ENCODE measurements around the gene ELL. TPM values are rescaled to one million over a fixed set of nuclear protein-coding genes. Genes with fewer than 3 reads are reported as not detected.
A peak's percentile ranks its signal among the peaks of the same experiment; 100 is the strongest.

Gene ELL
- total and polyA plus RNA-seq, 4 experiments from 2014 or later = 6.5 to 35.9 (median 25.8) TPM

DNA sequence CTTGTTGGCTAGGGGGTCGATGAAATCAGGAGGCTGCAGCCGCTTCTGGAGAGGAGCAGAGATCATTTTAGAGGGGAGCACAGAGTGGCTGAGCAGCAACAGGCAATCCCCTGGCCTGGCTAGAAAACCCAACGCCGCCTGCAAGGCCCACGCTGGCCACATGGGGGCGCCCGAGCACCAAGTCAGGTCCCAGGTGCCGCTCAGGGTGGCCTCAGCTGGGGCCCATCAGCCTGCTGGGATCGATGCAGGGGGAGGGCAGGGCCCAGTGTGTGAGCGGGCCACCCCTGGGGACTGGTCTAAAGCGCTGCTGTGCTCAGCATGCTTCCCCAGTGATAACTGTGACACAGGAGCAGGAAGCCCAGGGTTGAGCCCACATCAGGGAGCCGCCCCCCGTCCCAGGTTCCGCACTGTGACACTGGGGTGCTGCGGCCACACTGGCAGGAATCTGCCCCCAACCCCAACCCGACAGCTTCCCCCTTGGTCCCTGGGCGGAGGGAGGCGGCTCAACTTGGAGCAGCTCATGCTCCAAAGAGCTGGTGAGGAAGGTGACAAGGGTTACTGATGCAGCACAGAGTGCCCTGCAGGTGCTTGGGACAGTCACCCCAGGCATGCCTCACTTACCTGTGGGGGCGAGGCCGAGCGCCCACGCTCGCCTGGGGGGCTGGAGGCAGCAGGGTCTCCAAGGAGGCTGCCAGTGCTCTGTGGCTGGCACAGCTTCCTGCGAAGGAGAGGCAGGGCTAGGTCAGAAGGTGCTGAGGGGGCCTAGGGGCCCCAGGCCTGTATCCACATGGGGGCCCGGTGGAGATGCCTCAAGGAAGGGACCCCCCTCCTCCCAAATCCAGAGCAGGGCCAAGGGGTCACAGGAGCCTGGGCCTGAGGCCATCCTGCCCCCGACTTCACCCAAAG lies 70.7 kb downstream of the ELL start:
- Mint-ChIP-seq H3K4me1 (peaks cover 3 to 19% (median 7%) of the 10 kb centered on the region in 4 donors), H3K27me3 (no peaks in the 10 kb centered on the region), H3K9me3 (no peaks in the 10 kb centered on the region), H3K27ac (peak overlapping the region in 5 of 7 donors; percentile 22 to 77 (median 70)), H3K36me3 (peaks cover 12 to 50% of the 10 kb centered on the region in 2 donors), H3K4me3 (peak overlapping the region in 1 of 8 donors; percentile 35)
- Histone ChIP-seq H3K27me3 (ENCODE audit: insufficient read depth, low read length) (no peaks in the 10 kb centered on the region), H3K36me3 (ENCODE audit: insufficient read depth, low read length) (peaks cover 34% of the 10 kb centered on the region), H3K9me3 (ENCODE audit: control insufficient read depth in 1 of 2, low read length in 2 of 2) (no peaks in the 10 kb centered on the region), H3K4me3 (ENCODE audit: low read length in 2 of 2) (no peak overlapping the region), H3K27ac (ENCODE audit: low read depth, low read length) (no peak overlapping the region), H3K4me1 (ENCODE audit: insufficient read depth, low read length) (peaks cover 5% of the 10 kb centered on the region)
- DNase-seq = peak; percentile 80 to 87 (median 82)
- CTCF ChIA-PET (ENCODE audit: partially characterized antibody) = interaction anchor here (0.7 to 4.6 kb wide), 28 partner anchors 11 to 493 kb away, joined by 3 to 28 read pairs (median 4); partner anchors contain the start of genes REX1BD and UBA52
- intact Hi-C loops (cut with micrococcal nuclease) = loop anchor here (1.0 to 5.0 kb wide), 2 partner anchors 224 to 396 kb away; no protein-coding TSS in a partner anchor
- POLR2A ChIA-PET (ENCODE audit: partially characterized antibody) = interaction anchor here (0.6 to 1.3 kb wide), 6 partner anchors 9 to 382 kb away, joined by 3 to 4 read pairs (median 3); partner anchors contain the start of gene REX1BD

GRCh38 chr19:18450021-18450930 lies 71.6 kb downstream of the ELL start:
- peaks cover 40% of the 10 kb centered on the region for H3K36me3 ChIP-seq (ENCODE audit: insufficient read depth, low read length)

DNA sequence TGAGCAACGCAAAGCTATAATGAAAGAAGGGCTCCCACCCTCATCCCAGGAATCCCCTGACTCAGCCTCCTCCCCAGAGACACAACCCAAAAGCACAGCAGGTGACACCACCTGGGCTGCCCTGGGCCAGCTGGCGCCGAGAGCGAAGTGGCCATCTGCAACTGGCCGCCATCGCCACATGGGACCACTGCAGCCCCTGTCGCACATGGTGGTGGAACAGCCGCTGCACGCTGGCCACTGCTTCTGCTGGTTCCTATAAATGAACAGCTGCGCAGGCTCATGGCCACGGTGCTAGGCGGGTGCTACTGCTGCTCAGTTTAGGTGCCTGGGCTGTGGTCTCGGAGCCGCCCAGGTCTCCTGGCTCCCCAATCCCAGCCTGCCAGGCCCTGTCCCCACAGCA lies 72.3 kb downstream of the ELL start:
- ChIA-PET POLR2A (ENCODE audit: partially characterized antibody) (no interaction called here), CTCF (ENCODE audit: partially characterized antibody) (interaction anchor here (1.2 to 4.6 kb wide), 3 partner anchors 12 to 398 kb away, joined by 3 to 28 read pairs (median 18); no protein-coding TSS in a partner anchor)
- Histone ChIP-seq H3K4me3 (ENCODE audit: low read length in 2 of 2) (no peak overlapping the region), H3K9me3 (ENCODE audit: control insufficient read depth in 1 of 2, low read length in 2 of 2) (no peaks in the 10 kb centered on the region), H3K27me3 (ENCODE audit: insufficient read depth, low read length) (no peaks in the 10 kb centered on the region), H3K27ac (ENCODE audit: low read depth, low read length) (no peak overlapping the region), H3K4me1 (ENCODE audit: insufficient read depth, low read length) (peaks cover 5% of the 10 kb centered on the region), H3K36me3 (ENCODE audit: insufficient read depth, low read length) (peaks cover 45% of the 10 kb centered on the region)
- H3K27ac Mint-ChIP-seq = no peak overlapping the region
- H3K36me3 Mint-ChIP-seq = peaks cover 12 to 48% of the 10 kb centered on the region in 2 donors
- no peaks in the 10 kb centered on the region for H3K9me3 Mint-ChIP-seq
- H3K4me3 Mint-ChIP-seq = no peak overlapping the region
- peaks cover 3 to 19% (median 7%) of the 10 kb centered on the region in 4 donors for H3K4me1 Mint-ChIP-seq
- intact Hi-C loops (cut with micrococcal nuclease) = no loop called here
- no peak for DNase-seq
- H3K27me3 Mint-ChIP-seq = no peaks in the 10 kb centered on the region

More at GRCh38 chr19:18450021-18450930, 71.6 kb downstream of the ELL start:
- Histone ChIP-seq H3K4me1 (ENCODE audit: insufficient read depth, low read length) (peaks cover 5% of the 10 kb centered on the region), H3K27me3 (ENCODE audit: insufficient read depth, low read length) (no peaks in the 10 kb centered on the region), H3K9me3 (ENCODE audit: control insufficient read depth in 1 of 2, low read length in 2 of 2) (no peaks in the 10 kb centered on the region), H3K4me3 (ENCODE audit: low read length in 2 of 2) (no peak overlapping the region), H3K27ac (ENCODE audit: low read depth, low read length) (no peak overlapping the region)
- no peak for DNase-seq
- Mint-ChIP-seq H3K27me3 (no peaks in the 10 kb centered on the region), H3K9me3 (no peaks in the 10 kb centered on the region), H3K4me1 (peaks cover 3 to 19% (median 7%) of the 10 kb centered on the region in 4 donors), H3K27ac (peak overlapping the region in 5 of 7 donors; percentile 22 to 77 (median 70)), H3K36me3 (peaks cover 12 to 44% of the 10 kb centered on the region in 2 donors), H3K4me3 (peak overlapping the region in 1 of 8 donors; percentile 35)
- ChIA-PET POLR2A (ENCODE audit: partially characterized antibody) (interaction anchor here (0.6 to 1.3 kb wide), 6 partner anchors 10 to 383 kb away, joined by 3 to 4 read pairs (median 3); partner anchors contain the start of gene REX1BD), CTCF (ENCODE audit: partially characterized antibody) (interaction anchor here (0.7 to 4.6 kb wide), 27 partner anchors 11 to 494 kb away, joined by 3 to 28 read pairs (median 5); partner anchors contain the start of genes REX1BD and UBA52)
- intact Hi-C loops (cut with micrococcal nuclease) = loop anchor here (5.0 kb wide), 1 partner anchor 397 kb away; no protein-coding TSS in a partner anchor

- Histone ChIP-seq H3K4me3 (ENCODE audit: low read length in 2 of 2) (no peak overlapping the region), H3K9me3 (ENCODE audit: control insufficient read depth in 1 of 2, low read length in 2 of 2) (no peaks in the 10 kb centered on the region), H3K4me1 (ENCODE audit: insufficient read depth, low read length) (peaks cover 21% of the 10 kb centered on the region), H3K27ac (ENCODE audit: low read depth, low read length) (no peak overlapping the region), H3K36me3 (ENCODE audit: insufficient read depth, low read length) (peaks cover 58% of the 10 kb centered on the region), H3K27me3 (ENCODE audit: insufficient read depth, low read length) (no peaks in the 10 kb centered on the region)
- CTCF ChIA-PET (ENCODE audit: partially characterized antibody) = interaction anchor here (1.0 kb wide), 1 partner anchor 15 kb away, joined by 3 read pairs; no protein-coding TSS in a partner anchor
- Mint-ChIP-seq H3K4me1 (peaks cover 11 to 29% (median 16%) of the 10 kb centered on the region in 4 donors), H3K9me3 (peaks cover 0 to 4% (median 1%) of the 10 kb centered on the region in 8 donors), H3K27ac (peak overlapping the region in 1 of 7 donors; percentile 60), H3K27me3 (no peaks in the 10 kb centered on the region), H3K4me3 (no peak overlapping the region), H3K36me3 (peaks cover 18 to 44% of the 10 kb centered on the region in 2 donors)
- intact Hi-C loops (cut with micrococcal nuclease) = no loop called here
- DNase-seq = no peak
- POLR2A ChIA-PET (ENCODE audit: partially characterized antibody) = no interaction called here
These were observed 75.0 kb downstream of the ELL start for GRCh38 chr19:18446811-18447359.

DNA sequence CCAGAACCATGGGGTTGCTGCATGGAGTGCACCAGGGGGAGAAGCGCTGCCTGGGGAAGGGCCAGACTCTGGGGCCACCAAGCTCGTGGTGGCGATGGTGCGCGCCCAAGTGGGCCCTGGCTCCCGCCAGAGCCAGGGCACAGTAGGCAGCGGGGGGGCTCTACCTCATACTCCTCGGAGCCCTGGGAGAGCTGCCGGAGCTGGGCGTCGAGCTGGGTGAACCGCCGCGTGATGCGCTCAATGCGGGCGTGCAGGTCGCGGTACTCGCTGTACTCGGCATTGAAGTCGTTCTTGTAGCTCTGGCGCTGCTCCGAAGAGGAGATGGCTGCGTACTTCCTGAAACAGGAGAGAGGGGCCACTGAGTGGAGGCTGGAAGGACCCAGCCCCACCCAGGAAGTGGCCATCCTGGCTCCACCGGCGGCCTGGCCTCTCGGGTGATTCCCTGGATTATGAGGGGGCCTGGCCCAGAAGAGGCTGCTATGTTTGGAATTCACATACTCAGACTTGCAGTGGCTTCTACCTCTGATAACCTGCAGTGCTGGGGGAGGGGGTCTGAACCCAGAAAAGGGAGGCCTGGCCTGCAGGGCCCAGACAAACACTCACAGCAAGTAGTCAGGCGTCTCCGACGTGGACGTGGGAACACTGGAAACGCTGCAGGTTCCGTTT lies 75.6 kb downstream of the ELL start:
- peaks cover 18 to 44% of the 10 kb centered on the region in 2 donors for H3K36me3 Mint-ChIP-seq
- Histone ChIP-seq H3K4me1 (ENCODE audit: insufficient read depth, low read length) (peaks cover 23% of the 10 kb centered on the region), H3K9me3 (ENCODE audit: control insufficient read depth in 1 of 2, low read length in 2 of 2) (no peaks in the 10 kb centered on the region), H3K36me3 (ENCODE audit: insufficient read depth, low read length) (peaks cover 58% of the 10 kb centered on the region), H3K27me3 (ENCODE audit: insufficient read depth, low read length) (no peaks in the 10 kb centered on the region), H3K4me3 (ENCODE audit: low read length in 2 of 2) (no peak overlapping the region), H3K27ac (ENCODE audit: low read depth, low read length) (no peak overlapping the region)
- POLR2A ChIA-PET (ENCODE audit: partially characterized antibody) = interaction anchor here (1.4 kb wide), 1 partner anchor 125 kb away, joined by 3 read pairs; the partner anchor contains the start of gene UBA52
- H3K4me1 Mint-ChIP-seq = peaks cover 14 to 35% (median 21%) of the 10 kb centered on the region in 4 donors
- intact Hi-C loops (cut with micrococcal nuclease) = no loop called here
- DNase-seq = no peak
- H3K27me3 Mint-ChIP-seq = no peaks in the 10 kb centered on the region
- H3K9me3 Mint-ChIP-seq = peaks cover 0 to 5% (median 2%) of the 10 kb centered on the region in 8 donors
- H3K4me3 Mint-ChIP-seq = no peak overlapping the region
- peak overlapping the region in 1 of 7 donors; percentile 60 for H3K27ac Mint-ChIP-seq
- CTCF ChIA-PET (ENCODE audit: partially characterized antibody) = interaction anchor here (1.0 to 1.3 kb wide), 2 partner anchors 12 to 15 kb away, joined by 3 read pairs; no protein-coding TSS in a partner anchor
